ENCODE data around the gene STARD7. TPM values are rescaled to one million over a fixed set of nuclear protein-coding genes. Genes with fewer than 3 reads are reported as not detected.

STARD7 gene
- total and polyA plus RNA-seq, 10 of the 15 experiments (the other 5 are each of a cell fraction or from before 2014, with no cell fraction given), result 85.4 to 237 (median 153) TPM

DNA sequence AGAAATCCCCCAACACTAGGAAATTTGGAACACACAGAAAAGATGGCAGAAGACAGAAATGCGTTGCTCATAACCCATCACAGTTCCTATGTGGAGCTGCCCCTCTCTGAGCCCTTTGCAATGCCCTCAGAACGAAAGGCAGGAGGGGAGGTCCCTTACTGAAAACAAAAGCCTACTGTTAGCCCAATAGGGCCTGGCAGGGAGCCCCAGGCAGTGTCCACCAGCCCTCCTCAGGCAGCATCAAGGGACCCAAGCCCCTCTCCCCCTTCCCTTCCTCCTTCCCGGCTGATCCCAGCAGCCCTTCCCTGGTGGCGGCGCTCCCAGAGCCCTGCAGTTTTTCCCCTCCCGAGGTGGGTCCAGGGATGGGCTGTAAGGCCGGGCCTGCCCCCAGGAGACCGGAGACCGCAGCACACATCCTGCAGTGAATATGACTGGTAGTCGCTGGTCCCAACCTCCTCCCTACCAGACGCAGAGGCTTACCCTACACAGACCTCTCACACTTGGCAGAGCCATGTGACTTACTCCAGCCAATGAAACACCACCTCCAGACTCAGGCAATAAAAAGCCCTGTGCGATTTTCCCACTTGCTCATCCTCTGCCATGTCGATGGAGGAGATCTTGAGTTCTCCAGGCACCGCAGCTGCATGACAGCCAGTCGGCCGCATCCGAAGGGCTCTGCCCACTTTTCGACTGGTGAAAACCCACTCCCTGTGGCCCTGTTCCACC lies 44.0 kb downstream of the STARD7 start:
- SMC1A ChIA-PET (ENCODE audit: uncharacterized antibody, unreplicated experiment), result interaction anchor here (0.8 to 4.1 kb wide), 7 partner anchors 9 to 28 kb away, joined by 3 to 52 read pairs (median 9); partner anchors contain the start of gene ASTL
- H3K4me1 ChIP-seq (ENCODE audit: control insufficient read depth, insufficient read depth, low read length), result peaks cover 51% of the 10 kb centered on the region
- ATAC-seq (peak; percentile 85), DNase-seq (ENCODE audit: low read depth, low spot score) (peak; percentile 96), FAIRE-seq (peak; percentile 95)
- H3K79me2 ChIP-seq (ENCODE audit: control insufficient read depth, insufficient read depth, low read length), result no peaks in the 10 kb centered on the region; the same call in none of the 2 replicates
- RAD21 ChIA-PET (ENCODE audit: unreplicated experiment), result interaction anchor here (1.0 to 5.4 kb wide), 10 partner anchors 9 to 102 kb away, joined by 3 to 59 read pairs (median 6); partner anchors contain the start of genes ASTL and CIAO1
- H3K27me3 ChIP-seq (replicated peaks in 1 of 2; ENCODE audit: control insufficient read depth in 2 of 2, insufficient read depth in 2 of 2, low read length in 1 of 2), result no peaks in the 10 kb centered on the region
- H3K4me3 ChIP-seq, result peak overlapping the region; percentile 65
- in situ Hi-C loops (cut with MboI), result no loop called here
- intact Hi-C loops (cut with micrococcal nuclease; ENCODE audit: unreplicated experiment), result loop anchor here (1.0 kb wide), 1 partner anchor 18 kb away; no protein-coding TSS in a partner anchor
- H3K27ac ChIP-seq (ENCODE audit: control insufficient read depth, insufficient read depth), result peak overlapping the region; percentile 100
- BruUV-seq (replicated peaks), result no TSS peak
- H2AFZ ChIP-seq (ENCODE audit: control insufficient read depth, low read depth, low read length), result peak overlapping the region; percentile 74
- CTCF ChIA-PET, result interaction anchor here (0.5 to 5.5 kb wide), 6 partner anchors 10 to 70 kb away, joined by 3 to 68 read pairs (median 14); partner anchors contain the start of genes ASTL and DUSP2
- peak overlapping the region; percentile 89 for H3K9ac ChIP-seq (ENCODE audit: control insufficient read depth, insufficient read depth, low read length)
- H3K36me3 ChIP-seq (ENCODE audit: control insufficient read depth in 2 of 2, insufficient read depth in 2 of 2, low read length in 1 of 2), result no peaks in the 10 kb centered on the region
- WGBS (ENCODE audit: insufficient coverage, insufficient replicate concordance, low lambda C conversion rate, missing lambda C conversion rate), result 1% methylated on average over 18 of the region's 18 CpGs
- POLR2A ChIA-PET, result interaction anchor here (0.9 to 6.3 kb wide), 8 partner anchors 9 to 171 kb away, joined by 3 to 80 read pairs (median 10); partner anchors contain the start of genes ASTL, DUSP2, NCAPH and STARD7
- no peaks in the 10 kb centered on the region for H4K20me1 ChIP-seq (ENCODE audit: control insufficient read depth, insufficient read depth)
- H3K4me2 ChIP-seq (ENCODE audit: control insufficient read depth, insufficient read depth), result peak overlapping the region; percentile 93
- H3K9me3 ChIP-seq (replicated peaks; ENCODE audit: control insufficient read depth, insufficient read depth, low read length), result peaks cover 3% of the 10 kb centered on the region; the same call in 2 of the 3 replicates
- peak; percentile 90 for TF ChIP-seq POLR2AphosphoS2 (IDR thresholded peaks at IDR 0.05; ENCODE audit: low read depth, low read length)
- TF ChIP-seq, protein P1, sequence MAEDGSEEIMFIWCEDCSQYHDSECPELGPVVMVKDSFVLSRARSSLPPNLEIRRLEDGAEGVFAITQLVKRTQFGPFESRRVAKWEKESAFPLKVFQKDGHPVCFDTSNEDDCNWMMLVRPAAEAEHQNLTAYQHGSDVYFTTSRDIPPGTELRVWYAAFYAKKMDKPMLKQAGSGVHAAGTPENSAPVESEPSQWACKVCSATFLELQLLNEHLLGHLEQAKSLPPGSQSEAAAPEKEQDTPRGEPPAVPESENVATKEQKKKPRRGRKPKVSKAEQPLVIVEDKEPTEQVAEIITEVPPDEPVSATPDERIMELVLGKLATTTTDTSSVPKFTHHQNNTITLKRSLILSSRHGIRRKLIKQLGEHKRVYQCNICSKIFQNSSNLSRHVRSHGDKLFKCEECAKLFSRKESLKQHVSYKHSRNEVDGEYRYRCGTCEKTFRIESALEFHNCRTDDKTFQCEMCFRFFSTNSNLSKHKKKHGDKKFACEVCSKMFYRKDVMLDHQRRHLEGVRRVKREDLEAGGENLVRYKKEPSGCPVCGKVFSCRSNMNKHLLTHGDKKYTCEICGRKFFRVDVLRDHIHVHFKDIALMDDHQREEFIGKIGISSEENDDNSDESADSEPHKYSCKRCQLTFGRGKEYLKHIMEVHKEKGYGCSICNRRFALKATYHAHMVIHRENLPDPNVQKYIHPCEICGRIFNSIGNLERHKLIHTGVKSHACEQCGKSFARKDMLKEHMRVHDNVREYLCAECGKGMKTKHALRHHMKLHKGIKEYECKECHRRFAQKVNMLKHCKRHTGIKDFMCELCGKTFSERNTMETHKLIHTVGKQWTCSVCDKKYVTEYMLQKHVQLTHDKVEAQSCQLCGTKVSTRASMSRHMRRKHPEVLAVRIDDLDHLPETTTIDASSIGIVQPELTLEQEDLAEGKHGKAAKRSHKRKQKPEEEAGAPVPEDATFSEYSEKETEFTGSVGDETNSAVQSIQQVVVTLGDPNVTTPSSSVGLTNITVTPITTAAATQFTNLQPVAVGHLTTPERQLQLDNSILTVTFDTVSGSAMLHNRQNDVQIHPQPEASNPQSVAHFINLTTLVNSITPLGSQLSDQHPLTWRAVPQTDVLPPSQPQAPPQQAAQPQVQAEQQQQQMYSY (CRISPR knock-in tag; IDR thresholded peaks at IDR 0.05), result no peak
- no peak for TF ChIP-seq STAT1 (conservative IDR thresholded peaks at IDR 0.05)
- TF ChIP-seq, protein P2, sequence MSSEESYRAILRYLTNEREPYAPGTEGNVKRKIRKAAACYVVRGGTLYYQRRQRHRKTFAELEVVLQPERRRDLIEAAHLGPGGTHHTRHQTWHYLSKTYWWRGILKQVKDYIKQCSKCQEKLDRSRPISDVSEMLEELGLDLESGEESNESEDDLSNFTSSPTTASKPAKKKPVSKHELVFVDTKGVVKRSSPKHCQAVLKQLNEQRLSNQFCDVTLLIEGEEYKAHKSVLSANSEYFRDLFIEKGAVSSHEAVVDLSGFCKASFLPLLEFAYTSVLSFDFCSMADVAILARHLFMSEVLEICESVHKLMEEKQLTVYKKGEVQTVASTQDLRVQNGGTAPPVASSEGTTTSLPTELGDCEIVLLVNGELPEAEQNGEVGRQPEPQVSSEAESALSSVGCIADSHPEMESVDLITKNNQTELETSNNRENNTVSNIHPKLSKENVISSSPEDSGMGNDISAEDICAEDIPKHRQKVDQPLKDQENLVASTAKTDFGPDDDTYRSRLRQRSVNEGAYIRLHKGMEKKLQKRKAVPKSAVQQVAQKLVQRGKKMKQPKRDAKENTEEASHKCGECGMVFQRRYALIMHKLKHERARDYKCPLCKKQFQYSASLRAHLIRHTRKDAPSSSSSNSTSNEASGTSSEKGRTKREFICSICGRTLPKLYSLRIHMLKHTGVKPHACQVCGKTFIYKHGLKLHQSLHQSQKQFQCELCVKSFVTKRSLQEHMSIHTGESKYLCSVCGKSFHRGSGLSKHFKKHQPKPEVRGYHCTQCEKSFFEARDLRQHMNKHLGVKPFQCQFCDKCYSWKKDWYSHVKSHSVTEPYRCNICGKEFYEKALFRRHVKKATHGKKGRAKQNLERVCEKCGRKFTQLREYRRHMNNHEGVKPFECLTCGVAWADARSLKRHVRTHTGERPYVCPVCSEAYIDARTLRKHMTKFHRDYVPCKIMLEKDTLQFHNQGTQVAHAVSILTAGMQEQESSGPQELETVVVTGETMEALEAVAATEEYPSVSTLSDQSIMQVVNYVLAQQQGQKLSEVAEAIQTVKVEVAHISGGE (CRISPR knock-in tag; IDR thresholded peaks at IDR 0.05), result no peak
- TF ChIP-seq, protein P3, sequence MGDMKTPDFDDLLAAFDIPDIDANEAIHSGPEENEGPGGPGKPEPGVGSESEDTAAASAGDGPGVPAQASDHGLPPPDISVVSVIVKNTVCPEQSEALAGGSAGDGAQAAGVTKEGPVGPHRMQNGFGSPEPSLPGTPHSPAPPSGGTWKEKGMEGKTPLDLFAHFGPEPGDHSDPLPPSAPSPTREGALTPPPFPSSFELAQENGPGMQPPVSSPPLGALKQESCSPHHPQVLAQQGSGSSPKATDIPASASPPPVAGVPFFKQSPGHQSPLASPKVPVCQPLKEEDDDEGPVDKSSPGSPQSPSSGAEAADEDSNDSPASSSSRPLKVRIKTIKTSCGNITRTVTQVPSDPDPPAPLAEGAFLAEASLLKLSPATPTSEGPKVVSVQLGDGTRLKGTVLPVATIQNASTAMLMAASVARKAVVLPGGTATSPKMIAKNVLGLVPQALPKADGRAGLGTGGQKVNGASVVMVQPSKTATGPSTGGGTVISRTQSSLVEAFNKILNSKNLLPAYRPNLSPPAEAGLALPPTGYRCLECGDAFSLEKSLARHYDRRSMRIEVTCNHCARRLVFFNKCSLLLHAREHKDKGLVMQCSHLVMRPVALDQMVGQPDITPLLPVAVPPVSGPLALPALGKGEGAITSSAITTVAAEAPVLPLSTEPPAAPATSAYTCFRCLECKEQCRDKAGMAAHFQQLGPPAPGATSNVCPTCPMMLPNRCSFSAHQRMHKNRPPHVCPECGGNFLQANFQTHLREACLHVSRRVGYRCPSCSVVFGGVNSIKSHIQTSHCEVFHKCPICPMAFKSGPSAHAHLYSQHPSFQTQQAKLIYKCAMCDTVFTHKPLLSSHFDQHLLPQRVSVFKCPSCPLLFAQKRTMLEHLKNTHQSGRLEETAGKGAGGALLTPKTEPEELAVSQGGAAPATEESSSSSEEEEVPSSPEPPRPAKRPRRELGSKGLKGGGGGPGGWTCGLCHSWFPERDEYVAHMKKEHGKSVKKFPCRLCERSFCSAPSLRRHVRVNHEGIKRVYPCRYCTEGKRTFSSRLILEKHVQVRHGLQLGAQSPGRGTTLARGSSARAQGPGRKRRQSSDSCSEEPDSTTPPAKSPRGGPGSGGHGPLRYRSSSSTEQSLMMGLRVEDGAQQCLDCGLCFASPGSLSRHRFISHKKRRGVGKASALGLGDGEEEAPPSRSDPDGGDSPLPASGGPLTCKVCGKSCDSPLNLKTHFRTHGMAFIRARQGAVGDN (IDR thresholded peaks at IDR 0.05), result peak; percentile 89
- no peak for TF ChIP-seq SUZ12 (IDR thresholded peaks at IDR 0.05; ENCODE audit: unreplicated experiment)
- no peak for TF ChIP-seq SREBF1 (IDR thresholded peaks at IDR 0.05; ENCODE audit: low read length)
- peak; percentile 53; the same call in 1 of the 2 replicates for TF ChIP-seq MTA2 (IDR thresholded peaks at IDR 0.05; ENCODE audit: low read depth)
- TF ChIP-seq ZNF622 (IDR thresholded peaks at IDR 0.05), result no peak
- TF ChIP-seq NBN (IDR thresholded peaks at IDR 0.05), result peak; percentile 58; the same call in 1 of the 2 replicates
- no peak for TF ChIP-seq TBL1XR1 (IDR thresholded peaks at IDR 0.05; ENCODE audit: low read depth, low read length)

All from GM12878 (cell line).